ENCODE data around the gene XPC.
A peak's percentile ranks its signal among the peaks of the same experiment; 100 is the strongest.

The XPC gene

GRCh38 chr3:14129296-14129695 lies 49.1 kb downstream of the XPC start:
- no peak overlapping the region for H3K4me3 ChIP-seq (replicated peaks; ENCODE audit: low read depth, low read length)
- DNase-seq (ENCODE audit: low read depth): no peak
- TF ChIP-seq CTCF (IDR thresholded peaks at IDR 0.05; ENCODE audit: low read length, missing control alignments): no peak

- H3K4me3 ChIP-seq (replicated peaks; ENCODE audit: low read depth, low read length): no peak overlapping the region
- TF ChIP-seq CTCF (IDR thresholded peaks at IDR 0.05; ENCODE audit: low read length, missing control alignments): no peak
- no peak for DNase-seq (ENCODE audit: low read depth)
Observed at GRCh38 chr3:14128724-14129123, 49.7 kb downstream of the XPC start.

GRCh38 chr3:14127516-14128161 lies 50.8 kb downstream of the XPC start:
- no peak for TF ChIP-seq CTCF (IDR thresholded peaks at IDR 0.05; ENCODE audit: low read length, missing control alignments)
- H3K4me3 ChIP-seq (replicated peaks; ENCODE audit: low read depth, low read length): no peak overlapping the region
- no peak for DNase-seq (ENCODE audit: low read depth)

GRCh38 chr3:14126887-14127505 lies 51.4 kb downstream of the XPC start:
- H3K4me3 ChIP-seq (replicated peaks; ENCODE audit: low read depth, low read length): no peak overlapping the region
- DNase-seq (ENCODE audit: low read depth): no peak
- TF ChIP-seq CTCF (IDR thresholded peaks at IDR 0.05; ENCODE audit: low read length, missing control alignments): no peak

- DNase-seq (ENCODE audit: low read depth): no peak
- H3K4me3 ChIP-seq (replicated peaks; ENCODE audit: low read depth, low read length): peak overlapping the region; percentile 99
- no peak for TF ChIP-seq CTCF (IDR thresholded peaks at IDR 0.05; ENCODE audit: low read length, missing control alignments)
Observed at GRCh38 chr3:14126017-14126886, 52.1 kb downstream of the XPC start.

GRCh38 chr3:14125193-14126016 lies 53.0 kb downstream of the XPC start:
- peak; percentile 19 for TF ChIP-seq CTCF (IDR thresholded peaks at IDR 0.05; ENCODE audit: low read length, missing control alignments)
- H3K4me3 ChIP-seq (replicated peaks; ENCODE audit: low read depth, low read length): peak overlapping the region; percentile 99
- peak; percentile 95 for DNase-seq (ENCODE audit: low read depth)

All from fibroblast of pulmonary artery (primary cell).